ENCODE data around the gene ZNF697.
A peak's percentile ranks its signal among the peaks of the same experiment; 100 is the strongest.
"Not testable (repeated sequence)": the region's sequence is repeated elsewhere in the genome, so short reads cannot be mapped to it uniquely, and the experiment has no call there.

The ZNF697 gene

DNA sequence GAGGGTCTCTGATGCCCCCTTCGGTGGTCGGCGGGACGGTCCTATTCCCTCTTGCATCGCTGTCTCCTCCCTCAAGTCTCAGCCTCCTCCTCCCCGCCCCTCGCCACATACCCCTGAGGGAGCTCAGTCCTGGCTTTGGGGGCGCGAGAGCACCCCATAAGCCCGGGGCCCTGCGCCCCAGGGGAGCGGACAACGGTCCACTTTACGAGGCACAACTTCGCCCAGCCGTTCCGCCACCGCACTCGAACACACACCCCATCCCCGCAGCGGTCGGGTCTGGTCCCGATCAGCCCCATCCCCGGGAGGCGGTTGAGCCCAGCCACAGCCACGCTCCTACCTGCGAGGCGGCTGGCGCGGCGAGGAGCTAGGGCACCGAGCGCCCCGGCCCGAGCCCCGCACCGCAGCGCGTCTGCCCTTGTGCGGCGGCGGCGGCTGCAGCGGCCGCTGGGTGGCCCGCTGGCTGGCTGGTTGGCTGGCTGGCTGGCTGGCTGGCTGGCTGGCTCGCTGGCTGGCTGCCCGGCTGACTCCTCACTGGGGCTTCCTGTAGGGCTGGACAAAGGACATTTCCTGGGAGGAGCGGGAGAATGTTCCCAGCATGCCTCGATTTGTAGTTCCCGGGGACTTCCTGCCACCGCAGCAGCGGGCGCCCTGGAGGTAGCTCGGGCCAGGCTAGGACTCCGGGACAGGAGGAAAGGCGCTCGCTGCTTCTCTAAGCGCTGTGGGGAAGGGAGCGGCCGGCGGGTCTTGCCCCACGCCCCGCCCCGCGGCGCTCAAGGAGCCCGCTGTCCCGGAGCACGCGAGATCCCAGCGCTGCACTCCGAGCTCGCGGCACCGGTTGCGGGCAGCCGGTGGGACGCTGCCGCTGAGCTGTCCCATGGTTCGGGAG lies at the start of gene ZNF697:
ZNF697 (minus strand) TSS at position 533 of the 886 bp plus-strand sequence. CDS start 22,166 bp downstream, outside the sequence.
- peak; percentile 19 to 32 (median 23) for DNase-seq (ENCODE audit: low read depth in 2 of 3, low spot score in 2 of 3)

DNA sequence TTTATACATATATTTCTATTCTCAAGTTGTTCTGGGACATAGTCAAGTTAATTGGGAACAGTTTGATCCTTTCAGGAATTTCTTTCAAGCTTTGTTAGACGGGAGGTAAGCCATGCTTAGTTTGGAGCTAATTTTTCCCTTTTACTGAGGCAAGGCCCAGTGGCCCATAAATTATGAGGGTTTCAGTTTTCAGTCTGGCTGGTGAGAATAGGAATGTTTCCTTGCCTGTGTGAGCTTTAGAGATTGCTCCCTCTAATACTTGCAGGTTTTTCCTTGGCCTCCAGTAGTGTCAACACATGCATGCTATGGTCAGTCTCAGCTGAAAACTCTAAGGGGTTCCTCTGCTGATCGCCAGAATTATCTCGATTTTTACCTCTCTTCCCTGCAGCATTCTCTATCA lies 49.5 kb upstream of the ZNF697 start:
- no peak for DNase-seq (ENCODE audit: low read depth in 2 of 3, low spot score in 2 of 3)

DNA sequence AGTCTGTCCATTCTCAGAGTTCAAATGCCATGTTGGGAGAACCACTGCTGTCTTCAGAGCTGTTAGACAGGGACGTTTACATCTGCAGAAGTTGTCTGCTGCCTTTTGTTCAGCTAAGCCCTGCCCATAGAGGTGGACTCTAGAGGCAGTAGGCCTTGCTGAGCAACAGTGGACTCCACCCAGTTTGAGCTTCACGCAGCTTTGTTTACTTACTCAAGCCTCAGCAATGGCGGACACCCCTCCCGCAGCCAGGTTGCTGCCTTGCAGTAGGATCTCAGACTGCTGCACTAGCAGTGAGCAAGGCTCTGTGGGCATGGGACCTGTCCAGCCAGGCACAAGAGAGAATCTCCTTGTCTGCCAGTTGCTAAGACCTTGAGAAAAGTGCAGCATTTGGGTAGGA lies 48.8 kb upstream of the ZNF697 start:
- not testable (repeated sequence) for DNase-seq (ENCODE audit: low read depth in 2 of 3, low spot score in 2 of 3)

DNA sequence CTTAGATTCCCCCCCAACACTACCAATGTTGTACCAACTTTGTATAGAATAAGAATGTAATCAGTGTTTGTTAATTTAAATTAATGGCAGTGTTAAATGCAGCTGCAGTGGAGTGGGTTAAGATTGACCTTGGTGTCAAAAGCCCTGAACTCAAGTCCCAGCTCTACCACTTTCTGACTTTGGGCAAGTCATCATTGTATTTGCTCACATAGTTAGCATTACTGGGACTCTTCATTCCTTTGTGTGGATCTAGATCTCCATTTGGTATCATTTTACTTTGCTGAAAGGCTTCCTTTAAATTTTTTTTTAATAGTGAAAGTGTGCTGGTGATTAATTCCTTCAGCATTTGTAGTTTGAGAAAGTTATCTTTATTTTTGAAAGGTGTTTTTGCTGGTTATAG lies 41.4 kb upstream of the ZNF697 start:
- DNase-seq (ENCODE audit: low read depth in 2 of 3, low spot score in 2 of 3): no peak

DNA sequence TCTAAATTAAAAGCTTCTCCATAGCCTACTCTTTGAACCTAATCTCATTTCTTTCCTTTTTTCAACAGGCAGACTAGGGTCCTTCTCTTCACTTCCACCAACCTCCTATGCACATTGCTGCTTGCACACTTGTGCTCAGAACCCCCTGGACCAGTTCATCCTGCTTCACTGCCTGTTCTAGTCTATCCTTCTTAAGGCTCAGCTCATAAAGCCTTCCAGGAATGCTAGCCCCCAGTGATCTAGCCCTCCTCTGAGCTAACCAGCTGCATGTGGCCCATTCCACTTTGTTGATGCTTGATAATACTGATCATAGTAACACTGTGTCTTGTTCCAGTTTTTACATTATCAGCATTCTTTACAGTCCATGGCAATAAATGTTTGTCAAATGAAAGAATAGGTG lies 40.7 kb upstream of the ZNF697 start:
- no peak for DNase-seq (ENCODE audit: low read depth in 2 of 3, low spot score in 2 of 3)

DNA sequence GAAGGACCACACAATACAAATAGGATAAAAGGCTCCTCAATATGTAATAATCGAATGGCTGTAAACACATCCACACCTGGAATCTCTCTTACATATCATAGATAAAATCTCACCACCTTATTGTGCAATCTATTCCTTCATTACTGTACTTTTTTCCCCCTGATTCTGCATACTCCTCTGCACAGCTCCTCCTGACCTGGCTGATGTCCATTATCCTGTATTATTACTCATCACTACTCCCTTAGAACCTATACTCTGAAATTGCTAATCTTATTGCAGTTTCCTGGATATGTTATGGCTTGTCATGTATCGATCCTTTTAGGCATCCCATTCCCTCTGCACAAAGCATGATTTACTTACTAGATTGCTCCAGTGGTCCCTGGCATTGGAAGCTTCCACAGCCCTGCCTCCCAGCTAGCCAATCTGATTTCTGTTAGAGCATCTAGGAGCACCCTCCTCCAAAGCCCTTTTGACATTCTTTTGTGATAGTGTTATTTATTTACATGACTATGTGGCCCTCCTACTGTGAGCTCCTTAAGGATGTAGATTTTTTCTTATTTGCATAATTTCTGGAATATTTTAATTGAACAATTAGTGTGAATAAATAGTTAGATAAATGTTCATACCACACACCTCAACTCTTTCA lies 39.5 kb upstream of the ZNF697 start:
- no peak for DNase-seq (ENCODE audit: low read depth in 2 of 3, low spot score in 2 of 3)

DNA sequence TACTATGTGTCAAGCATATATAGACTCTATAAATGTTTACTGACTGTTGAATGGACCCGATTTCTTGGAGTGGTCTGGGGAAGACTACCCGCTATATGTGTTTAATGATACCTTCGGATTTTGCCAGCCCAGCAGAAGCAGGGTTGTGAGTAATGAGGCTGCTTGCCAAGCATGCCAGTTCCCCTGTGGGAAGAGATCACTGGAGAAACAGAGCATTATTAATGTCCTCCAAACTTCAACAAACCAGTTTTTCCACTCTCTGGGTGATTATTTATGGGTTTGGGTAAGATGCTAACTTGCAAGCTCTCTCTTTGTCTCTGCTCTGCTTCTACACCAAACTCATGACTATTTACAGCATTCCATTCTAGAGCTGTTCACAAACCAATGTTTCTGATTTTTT lies 38.6 kb upstream of the ZNF697 start:
- no peak for DNase-seq (ENCODE audit: low read depth in 2 of 3, low spot score in 2 of 3)

DNA sequence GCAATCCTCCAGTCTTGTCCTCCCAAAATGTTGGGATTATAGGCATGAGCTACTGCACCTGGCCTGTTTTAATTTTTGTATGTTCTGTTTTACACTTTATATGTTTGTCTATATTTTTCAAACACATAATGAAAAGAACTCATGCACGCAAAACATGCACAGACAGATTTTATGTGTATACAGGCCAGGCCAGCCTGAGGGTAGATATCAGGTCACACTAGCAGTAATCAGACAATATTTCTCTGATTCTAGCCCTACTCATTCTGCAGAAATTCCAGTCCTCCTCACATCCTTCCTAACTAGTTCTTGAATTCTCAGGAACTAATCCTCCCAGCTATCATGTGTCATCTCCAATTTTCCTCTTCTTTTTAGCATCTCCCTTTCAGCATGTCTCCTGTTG lies 35.8 kb upstream of the ZNF697 start:
- DNase-seq (ENCODE audit: low read depth in 2 of 3, low spot score in 2 of 3): no peak

DNA sequence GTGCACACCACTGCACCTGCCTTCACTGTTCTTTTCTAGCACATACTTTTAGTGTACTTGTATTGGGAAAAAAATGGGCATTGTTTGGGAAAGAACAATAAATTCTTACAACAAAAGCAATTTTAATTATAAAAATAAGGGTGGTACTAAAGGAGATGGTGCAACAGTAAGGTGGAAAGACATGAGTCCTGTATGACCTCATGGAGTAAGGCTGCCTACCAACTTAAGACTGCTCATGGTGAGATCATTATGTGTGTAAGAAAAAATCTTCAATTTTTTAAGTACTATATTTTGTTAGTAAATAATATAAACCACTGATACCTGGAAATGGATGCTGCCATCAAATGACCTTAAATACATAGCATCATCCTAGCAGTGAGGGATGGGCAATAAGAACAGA lies 34.1 kb upstream of the ZNF697 start:
- DNase-seq (ENCODE audit: low read depth in 2 of 3, low spot score in 2 of 3): no peak

DNA sequence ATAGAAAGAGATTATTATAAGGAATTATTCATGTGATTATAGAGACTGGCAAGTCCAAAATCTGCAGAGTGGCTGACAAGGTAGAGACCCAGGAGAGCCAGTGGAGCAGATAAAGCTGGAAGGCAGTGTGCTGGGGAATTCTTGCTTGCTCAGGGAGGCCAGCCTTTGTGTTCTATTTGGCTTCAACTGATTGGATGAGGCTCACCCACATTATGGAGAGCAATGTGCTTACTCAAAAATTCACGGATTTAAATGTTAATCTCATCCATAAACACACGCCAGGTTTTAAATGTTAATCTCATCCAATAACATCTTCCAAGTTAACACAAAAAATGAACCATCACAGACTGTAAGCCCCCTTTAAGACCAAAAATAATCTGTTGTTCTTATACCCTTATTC lies 33.5 kb upstream of the ZNF697 start:
- DNase-seq (ENCODE audit: low read depth in 2 of 3, low spot score in 2 of 3): no peak

DNA sequence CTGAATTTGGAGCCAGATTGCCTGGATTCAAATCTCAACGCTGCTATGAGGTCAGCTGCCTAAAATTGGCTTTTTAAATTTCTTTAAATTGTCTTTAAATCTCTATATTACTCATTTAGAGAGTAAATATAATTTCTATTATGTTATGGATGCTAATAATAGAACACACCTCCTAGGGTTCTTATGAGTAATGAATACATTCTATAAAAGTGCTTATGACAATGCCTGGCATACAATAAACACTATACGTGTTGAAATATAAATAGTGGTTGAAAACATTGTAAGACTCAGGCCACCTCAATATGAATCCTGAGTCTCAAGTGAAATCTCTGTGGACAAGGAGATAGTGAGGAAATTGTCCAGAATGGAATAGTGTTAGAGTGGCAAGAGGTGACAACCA lies 32.7 kb upstream of the ZNF697 start:
- no peak for DNase-seq (ENCODE audit: low read depth in 2 of 3, low spot score in 2 of 3)

DNA sequence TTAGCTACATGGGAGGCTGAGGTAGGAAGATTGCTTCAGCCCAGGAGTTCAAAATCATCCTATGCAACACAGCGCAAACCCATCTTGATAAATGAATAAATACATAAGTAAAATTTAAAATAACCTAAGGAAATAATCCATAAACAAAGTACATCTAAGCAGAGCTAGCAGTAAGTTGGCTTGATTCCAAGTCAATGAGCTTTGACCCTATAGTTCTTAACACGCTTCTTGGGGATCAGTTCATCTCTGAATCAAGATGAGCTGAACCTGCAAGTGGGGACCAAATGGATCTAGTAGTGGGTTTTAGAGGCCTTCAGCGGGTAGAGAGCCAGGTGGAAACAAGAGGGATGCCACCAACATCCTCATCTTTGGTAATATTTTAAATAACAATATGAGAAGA lies 32.1 kb upstream of the ZNF697 start:
- no peak for DNase-seq (ENCODE audit: low read depth in 2 of 3, low spot score in 2 of 3)

DNA sequence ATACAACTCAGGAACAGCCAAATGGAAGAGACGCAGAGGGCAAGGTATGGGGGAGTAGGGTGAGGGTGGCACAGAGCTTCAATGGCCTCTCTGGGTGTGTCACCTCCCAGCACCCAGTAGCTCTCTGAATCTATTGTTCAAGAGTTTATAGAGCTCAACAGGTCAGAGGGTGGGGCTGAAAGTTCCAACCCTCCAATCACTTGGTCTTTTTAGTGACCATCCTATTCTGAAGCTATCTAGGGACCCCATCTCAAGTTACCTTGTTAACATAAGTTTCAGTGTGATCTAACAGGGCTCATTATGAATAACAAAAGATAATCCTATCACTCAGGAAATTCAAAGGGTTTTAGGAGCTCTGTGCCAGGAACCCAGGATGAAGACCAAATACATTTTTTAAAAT lies 31.2 kb upstream of the ZNF697 start:
- no peak for DNase-seq (ENCODE audit: low read depth in 2 of 3, low spot score in 2 of 3)

DNA sequence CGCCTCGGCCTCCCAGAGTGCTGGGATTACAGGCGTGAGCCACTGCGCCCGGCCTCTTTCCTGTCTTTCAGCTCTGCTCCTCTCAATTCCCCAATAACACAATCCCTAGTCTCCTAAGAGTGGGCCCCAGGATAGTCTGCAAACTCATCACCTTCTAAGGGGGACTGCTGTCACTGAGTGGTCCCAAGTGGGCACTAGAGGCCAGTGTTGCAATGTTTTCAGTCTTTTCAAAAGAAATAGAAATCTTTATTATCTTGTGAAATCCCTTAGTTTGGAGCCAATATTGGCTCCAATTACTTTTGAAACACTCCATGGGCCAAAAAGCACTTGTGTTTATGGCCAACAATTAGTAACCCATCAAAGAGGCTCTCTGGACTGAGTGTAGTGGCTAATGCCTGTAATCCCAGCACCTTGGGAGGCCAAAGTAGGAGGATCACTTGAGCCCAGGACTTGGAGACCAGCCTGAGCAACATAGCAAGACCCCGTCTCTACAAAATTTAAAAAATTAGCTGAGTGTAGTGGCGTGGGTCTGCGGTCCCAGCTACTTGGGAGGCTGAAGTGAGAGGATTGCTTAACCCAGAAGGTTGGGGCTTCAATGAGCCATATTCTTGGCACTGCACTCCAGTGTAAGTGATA lies 28.6 kb upstream of the ZNF697 start:
- no peak for DNase-seq (ENCODE audit: low read depth in 2 of 3, low spot score in 2 of 3)

DNA sequence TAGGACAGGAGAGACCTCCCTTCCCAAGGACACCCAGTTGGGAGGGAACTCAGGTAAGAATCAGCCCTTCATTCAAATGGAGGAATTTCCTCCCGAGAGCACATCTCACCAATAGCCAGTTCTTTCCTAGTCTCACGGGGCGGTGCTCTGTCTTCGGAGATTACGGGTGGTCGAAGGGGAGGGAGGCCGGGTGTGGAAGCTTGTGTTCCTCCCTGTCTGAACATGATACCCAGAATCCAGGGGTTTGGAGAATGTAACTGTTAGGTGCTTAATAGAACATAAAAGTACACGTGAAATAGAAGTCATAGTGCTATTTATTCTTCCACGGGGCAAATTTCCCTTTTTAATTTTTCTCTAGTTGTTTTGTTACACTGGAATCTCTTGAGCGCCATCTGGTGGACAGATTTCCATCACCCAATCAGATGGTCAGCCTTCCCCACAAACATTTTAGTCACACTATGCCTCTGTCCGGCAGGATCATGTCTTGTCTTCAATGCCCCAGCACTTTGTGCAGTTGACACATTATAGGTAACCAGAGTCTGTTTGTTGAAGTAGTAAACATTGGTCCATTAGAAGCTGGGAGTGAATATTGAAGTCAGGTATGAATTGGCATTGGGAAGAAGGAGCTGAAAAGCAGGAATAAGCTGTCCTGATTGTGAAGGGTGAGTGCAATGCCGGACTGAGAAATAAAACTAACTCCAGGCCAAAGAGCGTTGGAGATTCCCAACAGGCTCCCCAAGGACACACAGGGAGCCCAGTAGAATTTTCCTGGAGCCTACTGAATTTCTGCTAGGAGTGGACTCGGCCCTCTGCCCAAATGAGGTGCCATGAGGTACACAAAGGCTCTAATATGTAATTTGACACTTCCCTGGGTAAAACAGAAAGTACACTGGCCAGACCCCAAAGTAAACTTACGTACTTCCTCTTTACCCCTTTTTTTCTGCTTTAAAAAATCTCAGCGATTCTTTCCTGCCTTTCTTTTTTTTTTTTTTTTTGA lies 27.6 kb upstream of the ZNF697 start:
- peak; percentile 6 to 58 (median 21) for DNase-seq (ENCODE audit: low read depth in 2 of 3, low spot score in 2 of 3)

DNA sequence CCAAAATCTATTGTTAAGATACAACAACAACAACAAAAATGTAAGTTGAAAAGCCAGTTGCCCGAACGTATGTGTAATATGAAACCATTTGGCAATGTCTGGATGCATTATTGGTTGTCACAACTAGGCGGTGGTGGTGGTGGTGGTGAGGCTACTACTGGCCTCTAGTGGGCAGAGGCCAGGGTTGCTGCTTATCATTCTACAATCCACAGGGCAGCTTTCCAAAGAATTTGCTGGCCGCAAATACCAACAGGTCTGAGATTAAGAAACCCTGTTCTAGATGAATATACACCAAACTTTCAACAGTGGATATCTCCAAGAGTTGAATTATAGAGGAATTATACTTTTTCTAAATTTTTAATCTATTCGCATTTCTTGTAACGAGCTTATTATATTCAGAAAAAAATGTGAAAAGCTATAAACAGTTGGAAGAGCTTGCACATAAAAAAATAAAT lies 26.8 kb upstream of the ZNF697 start:
- DNase-seq (ENCODE audit: low read depth in 2 of 3, low spot score in 2 of 3): no peak

DNA sequence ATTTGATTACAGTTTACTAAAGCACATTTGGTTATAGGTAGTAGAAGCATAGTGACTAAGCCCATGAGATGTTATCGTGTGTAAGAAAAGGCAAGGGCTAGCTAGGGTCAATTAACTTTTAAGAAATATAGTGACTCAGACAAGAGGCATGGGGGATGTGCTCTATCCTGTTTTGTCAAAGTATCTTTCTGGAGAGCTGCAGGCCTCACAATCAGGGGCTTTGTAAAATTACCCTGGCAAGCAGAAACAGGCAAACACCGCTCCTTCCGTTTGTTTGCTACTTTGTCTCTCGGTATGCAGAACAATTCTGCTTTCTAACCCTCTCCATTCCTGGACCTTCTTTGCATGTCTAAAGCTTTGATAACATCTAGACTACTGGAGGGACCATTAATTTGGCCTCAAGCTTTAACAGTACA lies 26.1 kb upstream of the ZNF697 start:
- DNase-seq (ENCODE audit: low read depth in 2 of 3, low spot score in 2 of 3): no peak

DNA sequence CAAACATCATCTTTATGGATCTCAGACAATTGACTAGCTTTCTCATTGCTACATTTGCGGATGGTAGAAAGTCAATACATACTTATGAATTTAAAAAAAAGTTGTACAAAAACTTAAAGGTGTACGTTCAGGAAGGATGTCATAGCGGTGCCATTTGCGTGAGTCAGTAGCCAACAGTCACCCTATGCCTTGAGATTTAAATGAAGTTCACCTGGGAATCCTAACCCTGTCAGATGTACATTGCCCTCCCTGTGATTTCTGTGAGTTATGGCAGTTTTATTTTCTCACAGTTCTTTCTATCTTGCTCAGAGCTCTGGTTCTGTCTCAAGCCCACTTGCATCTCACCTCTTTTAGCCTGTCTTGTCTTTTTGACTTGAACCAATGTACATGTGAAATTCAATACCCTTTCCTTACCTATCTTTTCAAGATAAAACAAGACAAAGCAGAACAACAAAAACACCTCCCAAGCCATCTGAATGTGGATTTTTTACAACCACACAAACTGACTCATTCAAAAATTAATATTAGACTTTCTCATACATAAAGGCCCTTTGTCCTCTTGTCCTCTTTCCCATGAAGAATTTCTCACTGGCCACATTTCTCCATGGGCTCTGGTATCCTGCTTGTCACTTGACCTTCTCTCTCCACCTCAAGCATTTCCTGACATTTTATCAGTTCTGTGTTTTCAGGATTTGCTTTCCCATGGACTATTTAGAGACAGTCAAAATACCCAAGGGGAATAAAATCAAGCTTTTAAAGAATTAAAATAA lies 25.3 kb upstream of the ZNF697 start:
- no peak for DNase-seq (ENCODE audit: low read depth in 2 of 3, low spot score in 2 of 3)

DNA sequence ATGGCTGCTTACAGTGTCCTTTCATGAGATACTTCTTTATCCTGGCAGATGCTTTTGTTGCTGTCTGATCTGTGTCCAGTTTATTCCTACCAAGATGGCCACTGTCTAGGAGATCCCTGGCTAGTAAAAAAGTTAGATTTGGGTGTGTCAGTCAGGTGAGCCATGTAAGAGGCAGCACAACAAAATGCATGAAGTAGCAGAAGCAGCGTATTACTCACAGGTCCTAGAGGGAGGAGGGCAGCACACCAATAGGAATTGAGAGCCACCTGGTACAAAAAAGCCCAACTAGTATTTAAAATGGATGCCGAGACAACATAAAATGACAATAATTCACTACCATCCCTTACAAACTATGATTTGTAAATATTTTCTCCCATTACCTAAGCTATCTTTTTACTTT lies 22.8 kb upstream of the ZNF697 start:
- no peak for DNase-seq (ENCODE audit: low read depth in 2 of 3, low spot score in 2 of 3)

DNA sequence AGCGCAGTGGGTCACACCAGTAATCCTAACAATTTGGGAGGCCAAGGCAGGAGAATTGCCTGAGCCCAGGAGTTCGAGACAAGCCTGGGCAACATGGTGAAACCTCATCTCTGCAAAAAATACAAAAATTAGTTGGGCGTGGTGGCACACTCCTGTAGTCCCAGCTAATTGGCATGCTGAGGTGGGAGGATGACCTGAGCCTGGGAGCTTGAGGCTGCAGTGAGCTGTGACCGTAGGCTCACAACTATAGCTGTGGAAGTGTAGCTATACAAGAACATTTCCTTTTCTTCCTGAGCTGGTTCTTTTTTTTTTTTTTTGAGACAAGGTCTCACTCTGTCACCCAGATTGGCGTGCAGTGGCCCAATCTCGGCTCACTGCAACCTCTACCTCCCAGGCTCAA lies 19.1 kb upstream of the ZNF697 start:
- no peak for DNase-seq (ENCODE audit: low read depth in 2 of 3, low spot score in 2 of 3)

Data from activated CD8-positive, alpha-beta memory T cell treated with anti-CD3 and anti-CD28 coated beads for 48 hours (primary cell).